Right lobe of liver (tissue), 4 donors: ENCODE results near the gene RBP2.

Experiments used
- POLR2A ChIP-seq: fragments of 450-650 bp; IDR thresholded peaks from one replicate; pipeline ENCODE4 v1.6.1; 2017; ENCODE audit warnings: antibody characterized with exemption, mild to moderate bottlenecking
- TF ChIP-seq, protein P1 (sequence below), 4 donors: fragments of 200-600 bp in 3 of 4; fragments of 450-650 bp in 1 of 4; IDR thresholded peaks; one replicate each; pipeline versions ENCODE4 v1.5.1 to v1.8.0; 2016 to 2022; ENCODE audit warnings: antibody characterized with exemption in 4 of 4, mild to moderate bottlenecking in 2 of 4
- donor health status: DM: no; HTN: no; CAD: no.
- donor health status: DM: no; HTN: no; CAD: no.
- donor health status: DM: no; HTN: yes; CAD: no.

DNA sequence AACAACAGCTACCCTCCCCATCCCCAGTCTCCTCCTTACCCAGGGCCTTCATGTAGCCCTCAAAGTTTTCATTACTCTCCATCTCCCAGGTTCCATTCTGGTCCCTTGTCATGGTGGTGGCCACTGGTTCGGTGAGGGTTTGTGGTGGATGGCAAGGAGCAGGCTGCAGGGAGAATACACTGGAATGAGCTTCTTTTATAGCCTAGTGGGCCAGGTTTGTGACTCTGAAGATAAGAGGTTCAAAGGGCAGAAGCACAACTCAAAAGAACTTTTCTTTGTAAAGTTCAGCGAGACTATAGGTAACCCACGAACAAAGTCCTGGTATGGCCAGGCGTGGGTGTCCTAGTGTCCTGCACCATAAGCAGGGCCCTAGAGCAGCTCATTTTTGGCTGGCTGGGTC is at the start of gene RBP2:
- no peak for TF ChIP-seq POLR2A
- TF ChIP-seq, protein P1, sequence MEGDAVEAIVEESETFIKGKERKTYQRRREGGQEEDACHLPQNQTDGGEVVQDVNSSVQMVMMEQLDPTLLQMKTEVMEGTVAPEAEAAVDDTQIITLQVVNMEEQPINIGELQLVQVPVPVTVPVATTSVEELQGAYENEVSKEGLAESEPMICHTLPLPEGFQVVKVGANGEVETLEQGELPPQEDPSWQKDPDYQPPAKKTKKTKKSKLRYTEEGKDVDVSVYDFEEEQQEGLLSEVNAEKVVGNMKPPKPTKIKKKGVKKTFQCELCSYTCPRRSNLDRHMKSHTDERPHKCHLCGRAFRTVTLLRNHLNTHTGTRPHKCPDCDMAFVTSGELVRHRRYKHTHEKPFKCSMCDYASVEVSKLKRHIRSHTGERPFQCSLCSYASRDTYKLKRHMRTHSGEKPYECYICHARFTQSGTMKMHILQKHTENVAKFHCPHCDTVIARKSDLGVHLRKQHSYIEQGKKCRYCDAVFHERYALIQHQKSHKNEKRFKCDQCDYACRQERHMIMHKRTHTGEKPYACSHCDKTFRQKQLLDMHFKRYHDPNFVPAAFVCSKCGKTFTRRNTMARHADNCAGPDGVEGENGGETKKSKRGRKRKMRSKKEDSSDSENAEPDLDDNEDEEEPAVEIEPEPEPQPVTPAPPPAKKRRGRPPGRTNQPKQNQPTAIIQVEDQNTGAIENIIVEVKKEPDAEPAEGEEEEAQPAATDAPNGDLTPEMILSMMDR (IDR thresholded peaks at IDR 0.05), result no peak
